Activated CD8-positive, alpha-beta memory T cell treated with anti-CD3 and anti-CD28 coated beads for 48 hours (primary cell): ENCODE data around the gene SPDYE6.
"Not testable (repeated sequence)": the region's sequence is repeated elsewhere in the genome, so short reads cannot be mapped to it uniquely, and the experiment has no call there.

ENCODE experiments used
- DNase-seq, 3 experiments: peaks; one replicate each; pipeline ENCODE4 v3.0.0-alpha.2; 2020; ENCODE audit warnings: low read depth in 2 of 3, low spot score in 2 of 3

SPDYE6 gene

GRCh38 chr7:102356344-102356743, at the start of gene SPDYE6:
Gene SPDYE6, minus strand, starts transcription at chr7:102356444. Its CDS starts 421 bp downstream, at chr7:102356023.
- not testable (repeated sequence) for DNase-seq

GRCh38 chr7:102404862-102405188, 48.6 kb upstream of the SPDYE6 start:
- not testable (repeated sequence) for DNase-seq

- no peak for DNase-seq
Observed at GRCh38 chr7:102404005-102404861, 48.0 kb upstream of the SPDYE6 start.

- DNase-seq = no peak
Observed at GRCh38 chr7:102403563-102403962, 47.3 kb upstream of the SPDYE6 start.

GRCh38 chr7:102400360-102400759, 44.1 kb upstream of the SPDYE6 start:
- DNase-seq = no peak

GRCh38 chr7:102398543-102398942, 42.3 kb upstream of the SPDYE6 start:
- DNase-seq = no peak

- no peak for DNase-seq
Observed at GRCh38 chr7:102396710-102397019, 40.4 kb upstream of the SPDYE6 start.

- peak; percentile 46 to 60 (median 58) for DNase-seq
Observed at GRCh38 chr7:102395873-102396709, 39.8 kb upstream of the SPDYE6 start, which contains the start of gene PRKRIP1. Gene PRKRIP1, plus strand, starts transcription at chr7:102396363. Its CDS starts 49 bp downstream, at chr7:102396412.

GRCh38 chr7:102395592-102395872, 39.3 kb upstream of the SPDYE6 start:
- DNase-seq = no peak

- no peak for DNase-seq
Observed at GRCh38 chr7:102393467-102393866, 37.2 kb upstream of the SPDYE6 start.

- DNase-seq = no peak
Observed at GRCh38 chr7:102392330-102392729, 36.1 kb upstream of the SPDYE6 start.

GRCh38 chr7:102390697-102391484, 34.6 kb upstream of the SPDYE6 start:
- peak; percentile 31 to 56 (median 35) for DNase-seq

GRCh38 chr7:102389810-102390209, 33.6 kb upstream of the SPDYE6 start:
- DNase-seq = no peak

- no peak for DNase-seq
Observed at GRCh38 chr7:102387064-102387463, 30.8 kb upstream of the SPDYE6 start.

GRCh38 chr7:102381696-102382425, 25.6 kb upstream of the SPDYE6 start:
- DNase-seq = not testable (repeated sequence)

- not testable (repeated sequence) for DNase-seq
Observed at GRCh38 chr7:102380837-102381236, 24.6 kb upstream of the SPDYE6 start.

- no peak for DNase-seq
Observed at GRCh38 chr7:102376964-102377466, 20.8 kb upstream of the SPDYE6 start.

- DNase-seq = not testable (repeated sequence)
Observed at GRCh38 chr7:102372796-102373195, 16.6 kb upstream of the SPDYE6 start.

- DNase-seq = not testable (repeated sequence)
Observed at GRCh38 chr7:102370038-102370437, 13.8 kb upstream of the SPDYE6 start.

- DNase-seq = not testable (repeated sequence)
Observed at GRCh38 chr7:102365390-102365789, 9.1 kb upstream of the SPDYE6 start.
